Inflammatory macrophage treated with lipopolysaccharide for 4 hours (primary cell): ENCODE results near the gene CCDC28A.
"Not testable (repeated sequence)": the region's sequence is repeated elsewhere in the genome, so short reads cannot be mapped to it uniquely, and the experiment has no call there.

ENCODE experiments used
- DNase-seq: peaks from one replicate; pipeline ENCODE4 v3.0.0-alpha.2; 2020

The CCDC28A gene

DNA sequence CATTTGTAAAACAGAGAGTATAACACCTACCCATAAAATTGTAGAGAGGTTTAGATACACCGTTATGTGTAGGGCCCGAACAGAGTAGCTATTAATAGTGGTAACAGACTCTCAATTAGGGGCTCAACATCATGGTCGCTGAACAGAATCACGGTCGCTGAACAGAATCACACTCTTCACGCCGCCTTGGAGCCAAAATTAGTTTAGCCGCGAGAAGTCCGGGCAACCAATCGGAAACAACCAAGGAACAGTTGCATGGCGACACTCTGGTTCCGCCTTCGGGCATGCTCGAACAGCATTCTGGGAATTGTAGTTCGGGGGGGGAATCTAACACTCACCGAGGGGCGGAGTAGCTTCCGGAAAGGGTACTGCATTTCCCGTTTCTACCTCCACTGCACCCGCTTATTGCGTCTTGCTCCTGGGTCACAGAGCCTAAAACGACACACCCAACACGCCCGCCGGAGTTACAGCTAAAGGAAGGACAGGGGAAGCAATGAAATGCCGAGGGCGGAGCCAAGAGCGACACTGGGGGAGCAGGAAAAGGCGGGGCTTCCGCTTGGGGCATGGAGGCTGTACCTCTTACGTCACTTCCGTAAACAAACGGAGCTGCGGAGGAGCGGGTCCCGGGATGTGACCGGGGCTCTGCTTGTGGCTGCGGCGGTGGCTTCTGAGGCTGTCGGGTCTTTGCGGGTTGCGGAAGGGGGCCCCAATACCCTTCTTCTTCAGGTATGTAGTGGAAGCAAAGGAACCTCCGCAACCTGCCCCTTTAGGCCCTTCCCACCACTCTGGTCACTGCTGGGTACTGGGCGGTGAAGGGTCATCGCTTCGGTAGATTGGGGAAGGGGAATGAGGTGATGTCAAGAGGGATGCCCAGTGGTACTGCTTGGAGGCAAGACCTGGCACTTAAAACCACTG is at the start of gene CCDC28A:
Gene CCDC28A (plus strand): TSS at position 593 of the 915 bp plus-strand sequence. CDS start 2,352 bp downstream, outside the sequence.
- peak; percentile 95 for DNase-seq

DNA sequence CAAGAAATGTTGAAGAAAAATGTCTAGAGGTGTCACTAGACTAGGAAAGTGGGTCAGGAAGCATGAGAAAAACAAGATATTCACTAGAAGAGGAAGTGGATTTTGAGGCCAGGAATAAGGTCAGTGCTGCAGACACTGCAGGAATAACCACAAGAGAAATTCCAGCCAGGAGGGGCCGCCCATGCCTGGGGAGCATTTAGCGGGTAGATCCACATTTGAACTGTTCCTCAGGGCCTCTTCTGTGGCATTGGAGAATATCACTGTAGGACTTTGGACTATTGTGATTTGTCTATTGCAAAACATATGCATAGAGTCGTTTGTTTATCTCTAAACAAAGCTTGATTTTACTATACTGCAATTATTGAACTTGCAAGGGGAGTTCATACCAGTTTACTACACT is 49.6 kb upstream of the CCDC28A start:
- DNase-seq: peak; percentile 55

DNA sequence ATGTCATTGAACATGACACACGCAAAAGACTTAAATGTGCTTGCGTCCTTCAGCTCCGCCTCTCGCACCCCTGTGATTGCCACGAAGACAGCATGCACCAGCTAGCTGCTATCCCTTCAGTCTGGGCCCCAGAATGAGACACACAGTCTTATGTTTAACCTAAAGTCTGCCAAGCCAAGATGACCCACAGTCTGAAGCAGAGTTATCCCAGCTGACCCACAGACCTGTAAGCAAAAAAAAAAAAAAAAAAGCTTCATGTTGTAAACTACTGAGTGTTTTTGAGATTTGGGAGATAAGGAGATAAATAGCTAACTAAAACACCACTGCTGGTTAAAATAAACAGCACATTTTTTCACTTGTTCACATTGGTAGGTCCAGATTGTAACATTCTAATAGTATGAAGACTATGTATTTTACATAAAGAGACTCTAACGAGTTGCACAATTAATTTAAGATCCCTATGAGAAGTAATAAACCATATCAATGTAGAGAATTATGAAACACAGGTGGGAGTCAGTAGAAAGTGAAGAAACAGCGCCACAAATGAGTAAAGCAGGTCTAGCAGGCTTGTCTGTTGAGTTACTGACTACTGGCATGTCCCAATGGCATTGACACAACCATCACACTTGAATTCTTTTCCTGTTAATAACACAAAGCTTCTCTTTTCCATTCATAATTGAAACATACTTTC is 47.4 kb upstream of the CCDC28A start:
- no peak for DNase-seq

DNA sequence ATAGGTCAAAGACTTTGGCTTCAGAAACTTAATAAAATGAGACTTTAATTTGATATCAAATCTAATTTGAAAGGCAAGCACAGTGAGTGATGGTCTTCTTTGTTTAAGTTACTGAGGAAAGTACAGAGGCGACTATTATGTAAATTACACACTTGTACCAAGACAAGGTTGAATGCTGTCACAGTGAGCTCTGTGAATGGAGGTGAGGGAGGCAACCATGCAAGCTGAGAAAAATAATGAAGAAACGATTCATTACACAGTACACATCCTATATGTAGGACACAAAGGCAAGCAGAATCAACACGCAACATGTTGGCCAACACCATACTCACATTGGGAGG is 46.8 kb upstream of the CCDC28A start:
- DNase-seq: no peak

DNA sequence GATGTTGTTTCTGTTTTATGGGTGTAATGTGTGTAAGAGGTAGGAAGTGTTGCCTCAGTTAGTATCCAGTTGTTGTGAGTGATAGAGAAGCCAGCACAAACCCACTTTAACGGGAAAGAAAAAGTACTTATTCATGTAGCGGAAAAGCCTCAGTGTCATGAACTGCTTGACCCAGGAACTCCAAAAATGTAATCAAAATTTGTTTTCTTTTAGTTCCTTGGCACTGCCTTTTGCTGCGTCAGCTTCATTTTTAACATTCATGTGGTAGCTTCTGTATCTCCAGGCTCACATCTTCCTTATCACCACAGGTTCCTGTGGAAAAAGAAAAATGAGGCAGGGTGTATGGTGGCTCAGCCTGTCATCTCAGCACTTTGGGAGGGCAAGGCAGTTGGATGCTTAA is 46.4 kb upstream of the CCDC28A start:
- no peak for DNase-seq

DNA sequence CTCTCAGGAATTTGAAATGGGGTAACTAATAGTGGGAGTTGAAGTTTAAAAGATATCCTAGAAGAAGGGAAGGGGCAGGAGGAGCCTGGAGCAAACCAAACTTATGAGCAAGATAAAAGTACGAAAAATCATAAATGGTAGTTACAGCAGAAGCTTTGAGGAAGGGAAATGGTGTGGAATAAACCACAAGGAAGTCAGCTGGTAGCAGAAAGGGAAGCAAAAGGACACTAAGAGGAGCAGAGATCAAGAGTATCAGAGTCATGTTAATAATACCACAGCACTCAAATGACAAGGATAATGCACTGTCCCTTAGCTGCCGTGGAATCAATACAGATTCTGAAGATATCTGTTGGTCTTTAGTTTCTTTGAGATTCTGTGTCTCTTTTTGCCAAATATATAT is 44.9 kb upstream of the CCDC28A start:
- DNase-seq: peak; percentile 56

DNA sequence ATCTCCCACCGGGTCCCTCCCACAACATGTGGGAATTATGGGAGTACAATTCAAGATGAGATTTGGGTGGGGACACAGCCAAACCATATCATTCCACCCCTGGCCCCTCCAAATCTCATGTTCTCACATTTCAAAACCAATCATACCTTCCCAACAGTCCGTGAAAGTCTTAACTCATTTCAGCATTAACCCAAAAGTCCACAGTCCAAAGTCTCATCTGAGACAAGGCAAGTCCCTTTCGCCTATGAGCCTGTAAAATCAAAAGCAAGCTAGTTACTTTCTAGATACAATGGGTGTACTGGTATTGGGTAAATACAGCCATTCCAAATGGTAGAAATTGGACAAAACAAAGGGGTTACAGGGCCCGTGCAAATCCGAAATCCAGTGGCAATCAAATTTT is 43.5 kb upstream of the CCDC28A start:
- DNase-seq: not testable (repeated sequence)

DNA sequence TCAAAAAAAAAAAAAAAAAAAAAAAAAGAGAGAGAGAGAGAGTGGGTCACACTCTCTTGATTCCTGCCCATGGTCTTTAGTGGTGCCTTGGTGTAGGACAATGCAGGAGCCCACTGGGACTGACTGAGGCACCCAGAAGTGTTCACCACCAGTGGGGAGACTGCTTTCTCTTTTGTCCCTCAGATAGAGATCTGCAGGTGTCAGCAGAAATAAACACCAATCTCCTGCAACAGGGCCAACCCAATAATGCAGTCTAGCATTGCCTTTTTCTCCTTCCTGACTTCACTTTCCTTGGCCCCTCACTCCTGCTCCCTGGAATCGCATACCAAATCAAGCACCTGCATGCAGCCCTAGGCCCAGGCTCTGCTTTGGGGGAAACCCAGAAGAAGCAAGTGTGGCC is 39.0 kb upstream of the CCDC28A start:
- no peak for DNase-seq

DNA sequence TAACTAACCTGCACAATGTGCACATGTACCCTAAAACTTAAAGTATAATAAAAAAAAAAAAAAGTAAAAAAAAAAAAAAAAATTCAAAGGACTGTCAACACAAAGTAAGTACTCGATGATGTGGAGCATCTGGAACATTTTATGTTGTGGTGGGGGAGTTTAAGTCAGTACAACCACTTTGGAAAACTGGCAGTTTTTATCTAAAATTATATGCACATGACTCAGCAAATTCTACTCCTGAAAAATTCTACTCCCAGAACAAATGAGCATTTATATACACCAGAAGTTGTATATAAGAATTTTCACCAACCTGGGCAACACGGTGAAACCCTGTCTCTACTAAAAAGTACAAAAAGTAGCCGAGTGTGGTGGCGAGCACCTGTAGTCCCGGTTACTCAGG is 36.9 kb upstream of the CCDC28A start:
- DNase-seq: no peak

DNA sequence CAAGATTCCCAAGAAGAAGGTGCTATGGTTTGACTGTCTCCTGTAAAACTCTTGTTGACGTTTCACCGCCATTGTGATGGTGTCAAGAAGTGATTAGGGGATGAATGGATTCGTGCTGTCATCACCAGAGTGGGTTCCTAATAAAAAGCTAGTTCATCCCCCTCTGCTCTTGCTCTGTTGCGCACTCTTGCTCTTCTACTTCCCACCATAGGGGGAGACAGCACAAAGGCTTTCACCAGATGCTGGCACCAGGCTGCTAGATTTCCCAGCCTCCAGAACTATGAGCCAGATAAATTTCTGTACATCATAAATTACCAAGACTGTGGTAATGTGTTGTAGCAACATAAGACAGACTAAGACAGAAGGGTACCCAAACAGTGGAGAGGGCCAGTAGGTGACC is 21.6 kb upstream of the CCDC28A start:
- DNase-seq: no peak

DNA sequence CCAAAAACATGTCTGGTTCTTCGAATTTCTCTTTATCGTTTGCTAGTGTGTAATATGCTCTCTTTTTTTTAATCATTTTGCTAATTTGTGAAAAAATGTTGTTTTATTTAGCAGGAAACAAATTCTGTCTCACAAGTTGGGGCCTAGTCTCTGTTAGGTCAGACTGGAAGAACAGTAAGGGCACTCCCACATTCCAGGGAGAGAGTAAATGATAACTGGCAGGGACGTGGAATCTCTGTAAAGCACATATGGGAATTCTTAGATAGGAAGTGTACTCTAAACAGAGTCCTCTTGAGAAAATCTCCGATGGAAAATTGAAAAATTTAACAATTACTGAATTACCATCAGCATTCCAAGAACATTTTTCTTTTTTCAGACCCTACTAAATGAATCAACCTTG is 16.4 kb upstream of the CCDC28A start:
- DNase-seq: no peak

DNA sequence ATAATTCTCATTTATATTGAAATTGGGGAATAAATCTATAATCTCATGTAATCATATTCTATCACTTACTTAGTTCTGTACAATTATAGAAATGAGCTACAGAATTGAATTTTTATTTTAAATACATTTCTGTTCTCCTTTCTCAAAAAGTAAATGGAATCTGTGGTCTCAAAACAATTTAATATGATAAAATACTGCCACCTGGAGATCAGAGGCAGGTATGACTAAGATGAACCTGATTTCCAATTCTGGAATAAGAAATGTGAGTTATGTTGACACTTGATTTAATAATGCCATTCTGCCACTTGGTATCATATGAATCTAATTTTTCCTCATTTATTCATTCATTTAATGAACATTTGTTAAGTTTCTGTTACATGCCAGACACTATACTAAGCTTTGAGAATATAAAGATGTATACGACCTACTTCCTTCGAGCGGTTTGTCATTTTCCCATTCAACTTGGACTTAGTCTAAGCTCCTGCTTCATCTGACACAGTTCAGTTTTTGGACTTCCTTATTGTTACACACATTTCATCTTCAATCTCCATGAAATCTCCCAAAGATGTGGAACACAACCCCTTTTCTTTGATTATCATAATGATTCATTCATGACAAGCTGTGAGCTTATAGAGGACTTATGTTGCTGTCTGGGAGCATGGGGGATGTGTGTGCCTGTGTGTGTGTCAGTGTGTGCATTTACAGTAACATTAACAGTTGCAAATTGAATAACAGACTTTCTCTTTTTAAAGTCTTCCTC is 7.5 kb upstream of the CCDC28A start:
- DNase-seq: peak; percentile 59

DNA sequence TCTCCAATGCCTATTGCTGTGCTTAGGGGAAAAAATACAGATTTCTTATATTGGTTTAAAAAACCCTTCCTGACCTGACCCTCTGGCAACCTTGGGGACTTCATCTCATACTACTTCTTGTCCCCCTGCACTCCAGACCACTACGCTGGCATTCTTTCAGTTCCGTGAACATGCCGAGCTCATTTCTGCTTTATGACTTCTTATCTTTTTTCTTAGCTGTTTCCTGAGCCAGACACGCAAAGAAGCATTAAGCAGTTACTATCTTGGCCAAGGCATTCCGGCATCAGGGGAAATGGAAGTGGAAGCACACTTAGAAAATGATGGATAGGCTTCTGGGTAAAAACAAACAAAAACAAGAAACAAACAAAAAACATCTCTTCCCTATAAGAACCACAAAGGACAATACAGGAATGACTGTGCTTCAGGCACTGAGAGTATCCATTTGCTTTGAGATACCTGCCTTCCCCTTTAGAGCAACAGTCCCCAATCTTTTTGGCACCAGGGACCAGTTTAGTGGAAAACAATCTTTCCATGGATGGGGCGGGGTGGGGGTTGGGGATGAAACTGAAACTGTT is 4.4 kb upstream of the CCDC28A start:
- no peak for DNase-seq

DNA sequence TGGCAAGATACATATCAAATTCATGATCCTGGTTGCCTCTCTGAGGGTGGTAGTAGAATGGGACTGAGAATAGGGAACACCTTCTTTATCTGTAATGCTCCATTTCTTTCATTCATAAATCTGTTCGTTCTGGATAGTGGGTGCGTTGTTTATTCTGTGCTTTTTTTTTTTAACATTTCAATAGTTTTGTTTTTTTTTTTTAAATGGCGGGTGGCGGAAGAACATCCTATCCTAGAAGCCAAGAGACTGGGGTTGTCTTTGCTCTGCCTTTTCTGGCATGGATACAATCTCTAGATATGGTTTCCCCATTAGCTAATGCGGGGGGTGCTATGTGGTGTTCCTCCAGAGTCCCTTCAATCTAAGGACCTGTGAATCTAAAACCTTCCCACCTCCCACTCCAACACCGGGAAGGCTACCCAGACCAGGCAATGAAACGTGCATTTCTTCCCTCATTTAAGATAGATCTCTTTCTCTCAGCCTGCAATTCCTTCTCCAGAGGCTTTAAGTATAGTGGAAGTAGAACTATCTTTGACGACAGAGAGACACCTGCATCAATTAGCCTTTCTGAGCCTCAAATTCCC is 883 bp upstream of the CCDC28A start:
- no peak for DNase-seq

DNA sequence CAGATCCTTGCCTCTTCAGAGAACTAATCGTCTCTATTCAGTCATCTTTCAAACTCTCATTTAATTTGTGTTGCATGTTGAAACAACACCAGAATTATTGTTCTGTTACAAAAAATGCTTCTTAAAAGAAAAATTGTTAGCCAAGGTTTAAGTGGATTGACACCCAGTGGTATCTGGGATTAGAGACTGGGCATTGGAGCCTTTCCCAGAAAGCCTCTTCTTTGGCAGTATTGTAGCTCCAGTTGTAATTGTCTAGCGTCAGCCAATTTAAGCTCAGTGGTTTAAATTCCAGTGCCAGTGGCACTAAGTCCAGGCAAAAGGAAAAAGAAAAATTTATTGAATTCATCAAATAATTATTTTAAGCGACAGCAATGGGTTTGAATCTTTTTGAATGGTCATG is 801 bp downstream of the CCDC28A start:
- no peak for DNase-seq

DNA sequence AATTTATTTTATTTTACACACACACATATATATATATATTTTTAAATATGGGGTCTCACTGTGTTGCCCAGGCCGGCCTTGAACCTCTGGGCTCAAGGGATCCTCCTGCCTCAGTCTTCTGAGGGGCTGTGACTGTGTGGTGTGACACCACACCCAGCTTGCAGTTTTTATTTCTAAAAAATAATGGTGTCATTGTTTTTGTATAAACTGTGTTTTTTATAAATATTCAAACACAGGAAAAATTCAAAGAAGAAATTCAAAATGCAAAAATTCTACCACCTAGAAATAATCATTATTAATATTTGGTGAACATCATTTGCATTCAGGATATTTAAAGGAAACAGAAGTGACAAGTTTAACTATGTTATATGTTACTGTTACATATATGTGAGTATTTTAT is 3.1 kb downstream of the CCDC28A start:
- DNase-seq: no peak

DNA sequence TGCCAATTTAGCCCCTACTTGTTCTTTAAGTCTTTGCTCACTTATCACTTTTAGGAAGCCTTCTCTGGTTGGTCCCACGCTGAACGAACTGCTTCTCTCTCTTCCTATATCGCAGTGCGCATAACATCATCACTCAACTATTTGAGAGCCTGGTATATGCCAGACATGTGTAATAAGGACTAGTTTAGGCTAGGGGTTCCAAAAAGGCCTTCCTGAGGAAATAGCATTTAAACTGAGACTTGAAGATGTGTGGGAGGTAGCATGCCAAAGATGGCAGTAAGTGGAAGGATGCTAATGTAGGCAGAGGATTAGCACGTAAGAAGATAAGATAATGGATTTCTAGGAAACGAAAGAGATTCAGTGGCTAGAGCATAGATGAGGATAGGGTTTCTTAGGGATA is 4.8 kb downstream of the CCDC28A start:
- no peak for DNase-seq

DNA sequence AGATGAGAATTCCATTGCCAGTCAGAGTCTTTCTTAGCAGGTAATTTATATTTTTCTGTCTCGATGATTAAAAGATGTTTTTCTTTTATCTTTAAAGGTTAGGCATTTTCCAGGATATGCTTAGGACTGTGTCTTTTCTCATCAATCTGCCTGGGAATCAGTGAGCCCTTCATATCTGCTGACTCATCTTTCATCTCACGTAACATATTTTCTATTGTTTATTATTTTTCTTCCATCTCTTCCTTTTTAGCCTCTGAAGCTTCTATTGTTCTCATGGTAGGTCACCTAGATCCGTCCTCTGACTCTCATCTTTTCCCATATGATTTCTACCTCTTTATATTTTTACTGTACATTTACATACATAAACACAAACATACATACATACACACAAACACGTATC is 8.7 kb downstream of the CCDC28A start:
- DNase-seq: no peak

DNA sequence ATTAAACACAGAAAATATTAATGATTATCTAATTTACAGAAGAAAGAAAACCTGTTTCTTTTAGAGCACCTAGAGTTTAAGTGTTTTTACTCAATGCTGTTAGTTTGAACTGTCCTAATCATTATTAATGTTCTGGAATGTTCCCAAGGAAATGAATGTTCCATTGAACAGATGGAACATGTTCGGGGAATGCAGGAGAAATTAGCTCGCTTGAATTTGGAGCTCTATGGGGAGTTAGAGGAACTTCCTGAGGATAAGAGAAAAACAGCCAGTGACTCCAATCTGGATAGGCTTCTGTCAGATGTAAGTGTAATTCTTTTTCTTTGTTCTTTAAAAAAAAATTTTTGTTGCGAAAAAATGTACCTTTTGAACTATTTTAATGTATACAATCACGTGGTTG is 11.5 kb downstream of the CCDC28A start:
- no peak for DNase-seq

DNA sequence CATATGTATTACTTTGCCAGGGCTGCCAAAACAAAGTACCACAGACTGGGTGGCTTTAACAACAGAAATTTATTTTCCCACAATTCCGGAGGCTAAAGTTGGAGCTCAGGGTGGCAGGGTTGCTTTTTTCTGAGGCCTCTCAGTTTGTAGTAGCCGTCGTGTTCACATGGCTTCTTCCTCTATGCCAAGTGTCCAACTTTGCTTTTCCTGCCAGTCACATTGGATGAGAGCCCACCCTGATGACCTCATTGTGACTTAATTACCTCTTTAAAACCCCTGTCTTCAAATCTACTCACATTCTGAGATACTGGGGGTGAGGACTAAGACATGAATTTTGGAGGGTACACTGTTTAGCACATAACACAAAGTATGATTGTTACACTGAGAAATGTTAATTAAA is 12.4 kb downstream of the CCDC28A start:
- no peak for DNase-seq

DNA sequence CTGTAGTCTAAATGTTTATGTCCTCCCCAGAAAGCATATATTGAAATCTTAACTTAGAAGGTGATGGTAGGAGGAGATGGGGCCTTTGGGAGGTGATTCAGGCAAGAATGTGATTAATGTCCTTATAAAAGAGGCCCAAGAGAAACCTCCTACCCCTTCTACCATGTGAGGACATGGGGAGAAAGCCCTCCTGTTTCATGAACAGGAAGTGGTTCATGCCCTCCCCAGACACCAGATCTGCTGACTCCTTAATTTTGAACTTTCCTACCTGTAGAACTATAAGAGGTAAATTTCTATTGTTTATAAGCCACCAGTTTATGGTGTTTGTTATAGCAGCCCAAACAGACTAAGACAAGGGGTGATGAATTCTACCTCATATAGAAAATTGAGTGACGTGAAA is 13.6 kb downstream of the CCDC28A start:
- no peak for DNase-seq

DNA sequence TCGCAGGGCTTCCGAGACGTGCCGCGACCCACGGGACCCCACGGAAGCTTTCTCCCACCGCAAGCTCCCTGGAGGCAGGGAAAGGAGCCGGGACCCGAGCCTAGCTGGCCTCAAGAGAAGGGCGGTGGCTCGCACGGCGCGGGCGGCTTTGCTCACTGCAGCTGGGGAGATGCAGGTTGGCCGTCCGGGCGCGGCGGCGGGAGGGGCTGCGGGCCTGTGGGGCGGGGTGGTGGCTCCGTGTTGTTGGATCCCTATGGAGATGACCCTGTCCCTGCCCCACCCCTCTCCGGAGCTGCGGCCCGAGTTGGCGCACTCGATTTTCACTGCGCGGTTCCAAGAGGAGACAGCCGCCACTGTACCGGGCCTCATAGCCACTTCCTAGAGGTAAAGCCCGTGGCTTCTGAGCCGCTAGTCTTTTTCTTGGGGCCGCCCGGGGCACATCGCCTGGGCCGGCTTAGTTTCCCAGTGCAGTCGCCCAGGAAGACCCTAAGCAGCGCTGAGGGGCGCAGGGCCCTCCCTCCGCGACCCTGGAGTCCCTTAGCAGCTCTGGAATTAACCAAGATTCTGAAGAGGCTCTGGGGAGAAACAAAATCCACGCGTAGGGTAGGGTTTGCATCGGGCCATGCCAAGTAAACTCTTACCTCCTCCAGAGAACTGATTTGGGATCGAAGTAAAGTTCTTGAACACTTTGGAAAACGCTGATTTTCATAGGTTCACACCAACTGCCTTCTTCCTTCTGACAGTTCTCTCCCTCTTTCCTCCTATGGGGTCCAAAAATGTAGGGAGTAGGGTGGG is 22.4 kb downstream of the CCDC28A start, which contains the start of gene ECT2L:
Gene ECT2L (plus strand): TSS at position 279 of the 795 bp plus-strand sequence. CDS start 17,188 bp downstream, outside the sequence.
- DNase-seq: no peak
